HepG2 (cell line): ENCODE results near the gene AFF4. TPM values are rescaled to one million over a fixed set of nuclear protein-coding genes. Genes with fewer than 3 reads are reported as not detected.

Source experiments
- AKAP8 ChIP-seq: sonication (generic); formaldehyde crosslinking; IDR thresholded peaks from 2 replicates; pipeline ENCODE4 v1.5.1; 2020; ENCODE audit warnings: mild to moderate bottlenecking, missing genetic modification reagents
- CENPX ChIP-seq: sonication (generic); formaldehyde crosslinking; IDR thresholded peaks from 2 replicates; pipeline ENCODE4 v1.9.0; 2021; ENCODE audit warnings: mild to moderate bottlenecking, missing genetic modification reagents, moderate library complexity
- KAT8 ChIP-seq: IDR thresholded peaks from 2 replicates; pipeline ENCODE4 v1.6.1; 2016; ENCODE audit warnings: missing genetic modification reagents, missing compliant biosample characterization
- MAF1 ChIP-seq: sonication (generic); formaldehyde crosslinking; IDR thresholded peaks from 2 replicates; pipeline ENCODE4 v1.5.0; 2020; ENCODE audit warnings: missing genetic modification reagents, borderline replicate concordance
- ZNF251 ChIP-seq: sonication (generic); formaldehyde crosslinking; IDR thresholded peaks from 2 replicates; pipeline ENCODE4 v1.9.0; 2021; ENCODE audit warnings: mild to moderate bottlenecking, missing genetic modification reagents
- ZNF367 ChIP-seq: sonication (generic); formaldehyde crosslinking; IDR thresholded peaks from 2 replicates; pipeline ENCODE4 v1.4.0; 2020; ENCODE audit warnings: missing genetic modification reagents, borderline replicate concordance
- ZNF7 ChIP-seq: IDR thresholded peaks from 2 replicates; pipeline ENCODE4 v1.6.1; 2016; ENCODE audit warnings: missing biosample characterization, missing genetic modification reagents
- polyA plus RNA-seq, 8 experiments: library from polyadenylated mRNA; depleted of rRNA in 3 of 8; stranded (reverse) in 7 of 8; unstranded in 1 of 8; fragments of >200 nt; fragmentation: Illumina TruSeq in 4 of 8; extraction: Trizol in 4 of 8; gene quantifications; 2 replicates each; pipeline versions ENCODE4 v1.2.1 to v1.2.3, GENCODE V29; 2011 to 2016; ENCODE audit warnings: low read depth in 4 of 8, missing spikeins in 1 of 8, mixed read lengths in 1 of 8; ENCODE audit not compliant: insufficient read depth in 1 of 8
- total RNA-seq, 5 experiments: library from RNA; depleted of rRNA; stranded (reverse); fragments of >200 nt; fragmentation: Illumina TruSeq; extraction: Trizol; gene quantifications; 2 replicates each; pipeline ENCODE4 v1.2.3, GENCODE V29; 2016; ENCODE audit warnings: low read depth in 1 of 5
- TF ChIP-seq, protein P1 (sequence below): sonication (generic); formaldehyde crosslinking; IDR thresholded peaks from 2 replicates; pipeline ENCODE4 v1.4.0; 2020; ENCODE audit warnings: missing genetic modification reagents, mild to moderate bottlenecking, borderline replicate concordance
- TF ChIP-seq, protein P2 (sequence below): sonication (generic); formaldehyde crosslinking; IDR thresholded peaks from 2 replicates; pipeline ENCODE4 v1.4.0; 2020; ENCODE audit warnings: mild to moderate bottlenecking, missing genetic modification reagents
- TF ChIP-seq, protein P3 (sequence below): sonication (generic); formaldehyde crosslinking; IDR thresholded peaks from 2 replicates; pipeline ENCODE4 v1.9.0; 2021; ENCODE audit warnings: mild to moderate bottlenecking, missing genetic modification reagents
- TF ChIP-seq, protein P4 (sequence below), 2 experiments: sonication (generic) in 1 of 2; formaldehyde crosslinking in 1 of 2; IDR thresholded peaks; 2 replicates each; pipeline versions ENCODE4 v1.6.1 to v1.9.0; 2014 to 2022; ENCODE audit warnings: antibody characterized with exemption in 1 of 2, borderline replicate concordance in 1 of 2, inconsistent platforms in 1 of 2, low read depth in 1 of 2, missing genetic modification reagents in 1 of 2

The AFF4 gene
- total and polyA plus RNA-seq, 2 of the 13 experiments (the other 11 are each of a cell fraction or from before 2014, with no cell fraction given) = 22.1 to 25.5 TPM

DNA sequence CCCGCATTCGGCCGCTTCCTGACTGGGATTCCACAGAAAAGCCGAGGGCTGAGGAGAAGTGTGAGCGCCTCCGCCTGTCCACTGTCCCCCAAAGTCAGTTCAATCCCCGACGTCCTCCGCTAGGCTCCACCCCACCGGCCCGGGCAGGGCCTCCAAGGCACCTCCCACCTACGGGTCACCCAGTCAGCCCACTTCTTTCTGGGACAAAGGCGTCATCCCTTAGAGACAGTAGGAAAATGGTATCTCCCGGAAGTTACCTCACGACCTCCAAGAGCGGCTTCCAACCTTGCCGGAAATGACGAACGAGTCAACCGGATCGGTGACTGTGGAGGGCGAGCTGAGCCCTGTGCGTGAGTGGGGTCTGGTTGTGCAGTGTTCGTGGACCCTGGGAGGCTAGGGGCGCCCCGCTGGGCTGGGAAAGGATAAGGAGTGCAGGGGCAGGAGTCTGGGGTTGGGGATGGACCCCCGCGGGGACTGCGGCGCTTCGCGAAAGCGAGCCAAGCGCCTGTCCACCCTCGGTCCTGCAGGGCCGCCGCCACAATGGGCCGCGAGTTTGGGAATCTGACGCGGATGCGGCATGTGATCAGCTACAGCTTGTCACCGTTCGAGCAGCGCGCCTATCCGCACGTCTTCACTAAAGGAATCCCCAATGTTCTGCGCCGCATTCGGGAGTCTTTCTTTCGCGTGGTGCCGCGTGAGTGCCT, 96.9 kb downstream of the AFF4 start, which contains the start of the genes GDF9 and UQCRQ (continued):
- TF ChIP-seq, protein P1, sequence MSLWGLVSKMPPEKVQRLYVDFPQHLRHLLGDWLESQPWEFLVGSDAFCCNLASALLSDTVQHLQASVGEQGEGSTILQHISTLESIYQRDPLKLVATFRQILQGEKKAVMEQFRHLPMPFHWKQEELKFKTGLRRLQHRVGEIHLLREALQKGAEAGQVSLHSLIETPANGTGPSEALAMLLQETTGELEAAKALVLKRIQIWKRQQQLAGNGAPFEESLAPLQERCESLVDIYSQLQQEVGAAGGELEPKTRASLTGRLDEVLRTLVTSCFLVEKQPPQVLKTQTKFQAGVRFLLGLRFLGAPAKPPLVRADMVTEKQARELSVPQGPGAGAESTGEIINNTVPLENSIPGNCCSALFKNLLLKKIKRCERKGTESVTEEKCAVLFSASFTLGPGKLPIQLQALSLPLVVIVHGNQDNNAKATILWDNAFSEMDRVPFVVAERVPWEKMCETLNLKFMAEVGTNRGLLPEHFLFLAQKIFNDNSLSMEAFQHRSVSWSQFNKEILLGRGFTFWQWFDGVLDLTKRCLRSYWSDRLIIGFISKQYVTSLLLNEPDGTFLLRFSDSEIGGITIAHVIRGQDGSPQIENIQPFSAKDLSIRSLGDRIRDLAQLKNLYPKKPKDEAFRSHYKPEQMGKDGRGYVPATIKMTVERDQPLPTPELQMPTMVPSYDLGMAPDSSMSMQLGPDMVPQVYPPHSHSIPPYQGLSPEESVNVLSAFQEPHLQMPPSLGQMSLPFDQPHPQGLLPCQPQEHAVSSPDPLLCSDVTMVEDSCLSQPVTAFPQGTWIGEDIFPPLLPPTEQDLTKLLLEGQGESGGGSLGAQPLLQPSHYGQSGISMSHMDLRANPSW (CRISPR knock-in tag) = no peak; the same call in 1 of the 2 replicates
- TF ChIP-seq, protein P2, sequence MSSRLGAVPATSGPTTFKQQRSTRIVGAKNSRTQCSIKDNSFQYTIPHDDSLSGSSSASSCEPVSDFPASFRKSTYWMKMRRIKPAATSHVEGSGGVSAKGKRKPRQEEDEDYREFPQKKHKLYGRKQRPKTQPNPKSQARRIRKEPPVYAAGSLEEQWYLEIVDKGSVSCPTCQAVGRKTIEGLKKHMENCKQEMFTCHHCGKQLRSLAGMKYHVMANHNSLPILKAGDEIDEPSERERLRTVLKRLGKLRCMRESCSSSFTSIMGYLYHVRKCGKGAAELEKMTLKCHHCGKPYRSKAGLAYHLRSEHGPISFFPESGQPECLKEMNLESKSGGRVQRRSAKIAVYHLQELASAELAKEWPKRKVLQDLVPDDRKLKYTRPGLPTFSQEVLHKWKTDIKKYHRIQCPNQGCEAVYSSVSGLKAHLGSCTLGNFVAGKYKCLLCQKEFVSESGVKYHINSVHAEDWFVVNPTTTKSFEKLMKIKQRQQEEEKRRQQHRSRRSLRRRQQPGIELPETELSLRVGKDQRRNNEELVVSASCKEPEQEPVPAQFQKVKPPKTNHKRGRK (CRISPR knock-in tag) = no peak
- TF ChIP-seq, protein P3, sequence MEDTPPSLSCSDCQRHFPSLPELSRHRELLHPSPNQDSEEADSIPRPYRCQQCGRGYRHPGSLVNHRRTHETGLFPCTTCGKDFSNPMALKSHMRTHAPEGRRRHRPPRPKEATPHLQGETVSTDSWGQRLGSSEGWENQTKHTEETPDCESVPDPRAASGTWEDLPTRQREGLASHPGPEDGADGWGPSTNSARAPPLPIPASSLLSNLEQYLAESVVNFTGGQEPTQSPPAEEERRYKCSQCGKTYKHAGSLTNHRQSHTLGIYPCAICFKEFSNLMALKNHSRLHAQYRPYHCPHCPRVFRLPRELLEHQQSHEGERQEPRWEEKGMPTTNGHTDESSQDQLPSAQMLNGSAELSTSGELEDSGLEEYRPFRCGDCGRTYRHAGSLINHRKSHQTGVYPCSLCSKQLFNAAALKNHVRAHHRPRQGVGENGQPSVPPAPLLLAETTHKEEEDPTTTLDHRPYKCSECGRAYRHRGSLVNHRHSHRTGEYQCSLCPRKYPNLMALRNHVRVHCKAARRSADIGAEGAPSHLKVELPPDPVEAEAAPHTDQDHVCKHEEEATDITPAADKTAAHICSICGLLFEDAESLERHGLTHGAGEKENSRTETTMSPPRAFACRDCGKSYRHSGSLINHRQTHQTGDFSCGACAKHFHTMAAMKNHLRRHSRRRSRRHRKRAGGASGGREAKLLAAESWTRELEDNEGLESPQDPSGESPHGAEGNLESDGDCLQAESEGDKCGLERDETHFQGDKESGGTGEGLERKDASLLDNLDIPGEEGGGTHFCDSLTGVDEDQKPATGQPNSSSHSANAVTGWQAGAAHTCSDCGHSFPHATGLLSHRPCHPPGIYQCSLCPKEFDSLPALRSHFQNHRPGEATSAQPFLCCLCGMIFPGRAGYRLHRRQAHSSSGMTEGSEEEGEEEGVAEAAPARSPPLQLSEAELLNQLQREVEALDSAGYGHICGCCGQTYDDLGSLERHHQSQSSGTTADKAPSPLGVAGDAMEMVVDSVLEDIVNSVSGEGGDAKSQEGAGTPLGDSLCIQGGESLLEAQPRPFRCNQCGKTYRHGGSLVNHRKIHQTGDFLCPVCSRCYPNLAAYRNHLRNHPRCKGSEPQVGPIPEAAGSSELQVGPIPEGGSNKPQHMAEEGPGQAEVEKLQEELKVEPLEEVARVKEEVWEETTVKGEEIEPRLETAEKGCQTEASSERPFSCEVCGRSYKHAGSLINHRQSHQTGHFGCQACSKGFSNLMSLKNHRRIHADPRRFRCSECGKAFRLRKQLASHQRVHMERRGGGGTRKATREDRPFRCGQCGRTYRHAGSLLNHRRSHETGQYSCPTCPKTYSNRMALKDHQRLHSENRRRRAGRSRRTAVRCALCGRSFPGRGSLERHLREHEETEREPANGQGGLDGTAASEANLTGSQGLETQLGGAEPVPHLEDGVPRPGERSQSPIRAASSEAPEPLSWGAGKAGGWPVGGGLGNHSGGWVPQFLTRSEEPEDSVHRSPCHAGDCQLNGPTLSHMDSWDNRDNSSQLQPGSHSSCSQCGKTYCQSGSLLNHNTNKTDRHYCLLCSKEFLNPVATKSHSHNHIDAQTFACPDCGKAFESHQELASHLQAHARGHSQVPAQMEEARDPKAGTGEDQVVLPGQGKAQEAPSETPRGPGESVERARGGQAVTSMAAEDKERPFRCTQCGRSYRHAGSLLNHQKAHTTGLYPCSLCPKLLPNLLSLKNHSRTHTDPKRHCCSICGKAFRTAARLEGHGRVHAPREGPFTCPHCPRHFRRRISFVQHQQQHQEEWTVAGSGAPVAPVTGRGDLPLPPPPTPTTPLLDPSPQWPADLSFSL (CRISPR knock-in tag) = no peak
- TF ChIP-seq AKAP8 (CRISPR knock-in tag) (no peak), ZNF251 (CRISPR knock-in tag) (no peak), ZNF7 (no peak), ZNF367 (CRISPR knock-in tag) (no peak), MAF1 (0 out of 2 replicates have a peak, but pooled peaks have one; percentile 60), CENPX (CRISPR knock-in tag) (no peak), KAT8 (CRISPR knock-in tag) (peak; percentile 89)
- TF ChIP-seq, protein P4, sequence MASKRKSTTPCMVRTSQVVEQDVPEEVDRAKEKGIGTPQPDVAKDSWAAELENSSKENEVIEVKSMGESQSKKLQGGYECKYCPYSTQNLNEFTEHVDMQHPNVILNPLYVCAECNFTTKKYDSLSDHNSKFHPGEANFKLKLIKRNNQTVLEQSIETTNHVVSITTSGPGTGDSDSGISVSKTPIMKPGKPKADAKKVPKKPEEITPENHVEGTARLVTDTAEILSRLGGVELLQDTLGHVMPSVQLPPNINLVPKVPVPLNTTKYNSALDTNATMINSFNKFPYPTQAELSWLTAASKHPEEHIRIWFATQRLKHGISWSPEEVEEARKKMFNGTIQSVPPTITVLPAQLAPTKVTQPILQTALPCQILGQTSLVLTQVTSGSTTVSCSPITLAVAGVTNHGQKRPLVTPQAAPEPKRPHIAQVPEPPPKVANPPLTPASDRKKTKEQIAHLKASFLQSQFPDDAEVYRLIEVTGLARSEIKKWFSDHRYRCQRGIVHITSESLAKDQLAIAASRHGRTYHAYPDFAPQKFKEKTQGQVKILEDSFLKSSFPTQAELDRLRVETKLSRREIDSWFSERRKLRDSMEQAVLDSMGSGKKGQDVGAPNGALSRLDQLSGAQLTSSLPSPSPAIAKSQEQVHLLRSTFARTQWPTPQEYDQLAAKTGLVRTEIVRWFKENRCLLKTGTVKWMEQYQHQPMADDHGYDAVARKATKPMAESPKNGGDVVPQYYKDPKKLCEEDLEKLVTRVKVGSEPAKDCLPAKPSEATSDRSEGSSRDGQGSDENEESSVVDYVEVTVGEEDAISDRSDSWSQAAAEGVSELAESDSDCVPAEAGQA (IDR thresholded peaks at IDR 0.05; ENCODE audit: low read depth) = peak; percentile 96
- TF ChIP-seq, protein P4 (CRISPR knock-in tag; IDR thresholded peaks at IDR 0.05; ENCODE audit: borderline replicate concordance) = no peak
